OCI-LY3 (cell line): ENCODE data around the gene MYLK.

Source experiments
- H2AFZ ChIP-seq: fragments of 200-600, 300-600 bp; shearing (Covaris generic); 2 replicates; pipeline ENCODE4 v1.6.0; 2014; ENCODE audit warnings: antibody characterized with exemption, low read depth, low read length
- H3K27ac ChIP-seq: fragments of 200-600, 300-600 bp; sonication (generic); 2 replicates; pipeline ENCODE4 v1.5.1; 2014; ENCODE audit warnings: mild to moderate bottlenecking, low read length, moderate library complexity, mixed read lengths
- H3K27me3 ChIP-seq: fragments of 200-600, 300-600 bp; sonication (generic); 2 replicates; pipeline ENCODE4 v1.6.1; 2014; ENCODE audit warnings: low read depth, low read length, mixed read lengths
- H3K36me3 ChIP-seq: fragments of 200-600, 300-600 bp; sonication (generic); replicated peaks from 2 replicates; pipeline ENCODE3; 2014; ENCODE audit warnings: low read depth, low read length, mixed read lengths
- H3K4me1 ChIP-seq: fragments of 300-600, 200-600 bp; sonication (generic); 2 replicates; pipeline ENCODE4 v1.6.1; 2014; ENCODE audit warnings: low read length, mixed read lengths
- H3K4me2 ChIP-seq: fragments of 200-600, 300-600 bp; sonication (generic); 2 replicates; pipeline ENCODE4 v1.6.1; 2014; ENCODE audit warnings: low read length, mixed read lengths
- H3K4me3 ChIP-seq: fragments of 300-600, 200-600 bp; sonication (generic); 2 replicates; pipeline ENCODE4 v1.5.1; 2014; ENCODE audit warnings: antibody characterized with exemption, mild to moderate bottlenecking, low read length, moderate library complexity
- H3K79me2 ChIP-seq: fragments of 300-600, 200-600 bp; shearing (Covaris generic); 2 replicates; pipeline ENCODE4 v1.6.1; 2014; ENCODE audit warnings: mild to moderate bottlenecking, low read length, mixed read lengths
- H3K9ac ChIP-seq: fragments of 300-600, 200-600 bp; shearing (Covaris generic); 2 replicates; pipeline ENCODE4 v1.6.0; 2014; ENCODE audit warnings: mild to moderate bottlenecking, low read length, moderate library complexity
- H3K9me3 ChIP-seq: fragments of 200-600, 300-600 bp; shearing (Covaris generic); 2 replicates; pipeline ENCODE4 v1.6.1; 2014; ENCODE audit warnings: low read length, mixed read lengths; ENCODE audit not compliant: insufficient read depth
- H4K20me1 ChIP-seq: fragments of 200-600, 300-600 bp; sonication (generic); 2 replicates; pipeline ENCODE4 v1.6.1; 2016; ENCODE audit warnings: low read length, mixed read lengths; ENCODE audit not compliant: insufficient read depth
- CTCF ChIP-seq: fragments of 200-600, 300-600 bp; sonication (generic); IDR thresholded peaks from 2 replicates; pipeline ENCODE4 v1.5.1; 2014; ENCODE audit warnings: antibody characterized with exemption, low read length, low read depth
- EZH2phosphoT487 ChIP-seq: fragments of 200-600 bp; shearing (Covaris generic); IDR thresholded peaks from 2 replicates; pipeline ENCODE4 v1.6.1; 2018; ENCODE audit warnings: antibody characterized with exemption, mixed run types, low read depth

Gene MYLK

GRCh38 chr3:123914829-123915228, 30.7 kb upstream of the MYLK start:
- Histone ChIP-seq H3K4me1 (no peaks in the 10 kb centered on the region), H3K9me3 (no peaks in the 10 kb centered on the region), H3K27me3 (no peaks in the 10 kb centered on the region), H4K20me1 (no peaks in the 10 kb centered on the region), H3K9ac (no peak overlapping the region), H3K79me2 (no peaks in the 10 kb centered on the region), H3K36me3 (peaks cover 18% of the 10 kb centered on the region), H3K4me3 (no peak overlapping the region), H3K4me2 (no peak overlapping the region), H2AFZ (no peak overlapping the region), H3K27ac (no peak overlapping the region)
- TF ChIP-seq CTCF (no peak), EZH2phosphoT487 (no peak)

- no peaks in the 10 kb centered on the region for H4K20me1 ChIP-seq
- H3K9ac ChIP-seq = no peak overlapping the region
- TF ChIP-seq EZH2phosphoT487 = no peak
- no peaks in the 10 kb centered on the region for H3K4me1 ChIP-seq
- H3K79me2 ChIP-seq = no peaks in the 10 kb centered on the region
- H2AFZ ChIP-seq = no peak overlapping the region
- peaks cover 3% of the 10 kb centered on the region for H3K36me3 ChIP-seq
- no peaks in the 10 kb centered on the region for H3K9me3 ChIP-seq
- no peak overlapping the region for H3K4me2 ChIP-seq
- no peaks in the 10 kb centered on the region for H3K27me3 ChIP-seq
- no peak overlapping the region for H3K27ac ChIP-seq
- H3K4me3 ChIP-seq = no peak overlapping the region
Measured at GRCh38 chr3:123909785-123910184, 25.7 kb upstream of the MYLK start.

- Histone ChIP-seq H3K27me3 (no peaks in the 10 kb centered on the region), H3K4me2 (no peak overlapping the region), H3K9ac (no peak overlapping the region), H3K9me3 (no peaks in the 10 kb centered on the region), H4K20me1 (no peaks in the 10 kb centered on the region), H3K4me3 (no peak overlapping the region), H3K27ac (no peak overlapping the region), H3K36me3 (no peaks in the 10 kb centered on the region), H3K79me2 (no peaks in the 10 kb centered on the region), H2AFZ (no peak overlapping the region), H3K4me1 (no peaks in the 10 kb centered on the region)
- TF ChIP-seq EZH2phosphoT487 (no peak), CTCF (0 out of 2 replicates have a peak, but pooled peaks have one; percentile 9)
Measured at GRCh38 chr3:123907720-123908119, 23.6 kb upstream of the MYLK start.

GRCh38 chr3:123899300-123899865, 15.3 kb upstream of the MYLK start:
- H3K4me2 ChIP-seq = no peak overlapping the region
- no peaks in the 10 kb centered on the region for H3K27me3 ChIP-seq
- H3K4me3 ChIP-seq = no peak overlapping the region
- no peak overlapping the region for H3K9ac ChIP-seq
- H2AFZ ChIP-seq = no peak overlapping the region
- H4K20me1 ChIP-seq = no peaks in the 10 kb centered on the region
- H3K79me2 ChIP-seq = no peaks in the 10 kb centered on the region
- no peaks in the 10 kb centered on the region for H3K9me3 ChIP-seq
- no peaks in the 10 kb centered on the region for H3K36me3 ChIP-seq
- TF ChIP-seq CTCF = no peak
- TF ChIP-seq EZH2phosphoT487 = no peak
- H3K4me1 ChIP-seq = no peaks in the 10 kb centered on the region
- H3K27ac ChIP-seq = no peak overlapping the region
